CD4-positive, CD25-positive, alpha-beta regulatory T cell (primary cell): Measurements from ENCODE around the gene DTWD1. TPM values are rescaled to one million over a fixed set of nuclear protein-coding genes. Genes with fewer than 3 reads are reported as not detected.

ENCODE experiments used
- ATAC-seq, 2 donors: fragments of 150-1000 bp; cut with Tn5 transposase; one replicate each; pipeline ENCODE4 v1.10.0; 2021; ENCODE audit warnings: low read depth in 2 of 2, moderate number of reproducible peaks in 2 of 2, moderate library complexity in 1 of 2
- DNase-seq, 3 donors: peaks; one replicate each; pipeline versions ENCODE4 v3.0.0 to v3.0.0-alpha.2; 2012 to 2022; ENCODE audit warnings: mixed read lengths in 1 of 3
- H3K27ac ChIP-seq: one replicate; pipeline ENCODE4 v1.7.0; 2013; ENCODE audit warnings: mild to moderate bottlenecking, low read length; ENCODE audit not compliant: insufficient read depth, poor library complexity, severe bottlenecking
- H3K27me3 ChIP-seq: one replicate; pipeline ENCODE4 v1.7.0; 2013; ENCODE audit warnings: low read length; ENCODE audit not compliant: control insufficient read depth, insufficient read depth
- H3K36me3 ChIP-seq: one replicate; pipeline ENCODE4 v1.7.0; 2013; ENCODE audit warnings: mild to moderate bottlenecking, low read length, moderate library complexity; ENCODE audit not compliant: control insufficient read depth, insufficient read depth
- H3K4me1 ChIP-seq: 2 replicates; pipeline ENCODE4 v1.7.0; 2013; ENCODE audit warnings: mild to moderate bottlenecking, low read length; ENCODE audit not compliant: insufficient read depth, control insufficient read depth, poor library complexity, severe bottlenecking
- H3K4me3 ChIP-seq: one replicate; pipeline ENCODE4 v1.7.0; 2013; ENCODE audit warnings: low read depth, mild to moderate bottlenecking, low read length, moderate library complexity
- H3K9me3 ChIP-seq, 2 experiments: 1 replicate in 1 of 2; 2 replicates in 1 of 2; pipeline ENCODE4 v1.7.0; 2013; ENCODE audit warnings: low read length in 2 of 2, mild to moderate bottlenecking in 1 of 2, moderate library complexity in 1 of 2; ENCODE audit not compliant: control insufficient read depth in 2 of 2
- H3K27ac Mint-ChIP-seq, 3 donors: one replicate each; pipeline ENCODE4 v1.8.0; 2020 to 2022; ENCODE audit warnings: mild to moderate bottlenecking in 3 of 3, mixed read lengths in 3 of 3, moderate library complexity in 2 of 3
- H3K27me3 Mint-ChIP-seq: one replicate; pipeline ENCODE4 v1.8.0; 2022; ENCODE audit warnings: mild to moderate bottlenecking, mixed read lengths
- H3K36me3 Mint-ChIP-seq: one replicate; pipeline ENCODE4 v1.8.0; 2020; ENCODE audit warnings: mixed read lengths
- H3K4me1 Mint-ChIP-seq, 4 donors: one replicate each; pipeline ENCODE4 v1.8.0; 2020 to 2022; ENCODE audit warnings: mixed read lengths in 4 of 4, mild to moderate bottlenecking in 1 of 4
- H3K4me3 Mint-ChIP-seq, 4 donors: one replicate each; pipeline ENCODE4 v1.8.0; 2020 to 2022; ENCODE audit warnings: mild to moderate bottlenecking in 4 of 4, mixed read lengths in 4 of 4, moderate library complexity in 3 of 4
- H3K9me3 Mint-ChIP-seq, 7 donors: one replicate each; pipeline ENCODE4 v1.8.0; 2020 to 2022; ENCODE audit warnings: mixed read lengths in 7 of 7, mild to moderate bottlenecking in 3 of 7, moderate library complexity in 2 of 7
- polyA plus RNA-seq, 4 donors: library from polyadenylated mRNA; unstranded; fragments of 300-500 nt; fragmentation: Illumina TruSeq; gene quantifications; one replicate each; pipeline ENCODE4 v1.2.3, GENCODE V29; 2021
- total RNA-seq: library from RNA; stranded (reverse); gene quantifications from one replicate; pipeline ENCODE4 v1.2.3, GENCODE V29; 2022

Gene DTWD1
- total and polyA plus RNA-seq, 5 donors from 2014 or later, result 11.2 to 23.9 (median 18.6) TPM

- H3K9me3 Mint-ChIP-seq, result peaks cover 0 to 8% (median 0%) of the 10 kb centered on the region in 7 donors
- no peak overlapping the region for H3K27ac Mint-ChIP-seq
- H3K36me3 Mint-ChIP-seq, result no peaks in the 10 kb centered on the region
- ATAC-seq (no peak), DNase-seq (no peak)
- Histone ChIP-seq H3K27me3 (peaks cover 6% of the 10 kb centered on the region), H3K36me3 (no peaks in the 10 kb centered on the region), H3K4me3 (no peak overlapping the region), H3K27ac (no peak overlapping the region), H3K9me3 (no peaks in the 10 kb centered on the region), H3K4me1 (no peaks in the 10 kb centered on the region)
- no peaks in the 10 kb centered on the region for H3K4me1 Mint-ChIP-seq
- peaks cover 36% of the 10 kb centered on the region for H3K27me3 Mint-ChIP-seq
- no peak overlapping the region for H3K4me3 Mint-ChIP-seq
Observed at GRCh38 chr15:49673861-49674260, 53.0 kb downstream of the DTWD1 start.

GRCh38 chr15:49674370-49674769 is 53.5 kb downstream of the DTWD1 start:
- no peaks in the 10 kb centered on the region for H3K4me1 ChIP-seq
- Mint-ChIP-seq H3K27me3 (peaks cover 36% of the 10 kb centered on the region), H3K4me1 (no peaks in the 10 kb centered on the region), H3K9me3 (peaks cover 0 to 8% (median 0%) of the 10 kb centered on the region in 7 donors), H3K27ac (no peak overlapping the region), H3K4me3 (no peak overlapping the region), H3K36me3 (no peaks in the 10 kb centered on the region)
- H3K9me3 ChIP-seq, result no peaks in the 10 kb centered on the region
- no peaks in the 10 kb centered on the region for H3K36me3 ChIP-seq
- H3K4me3 ChIP-seq, result no peak overlapping the region
- DNase-seq (no peak), ATAC-seq (no peak)
- no peak overlapping the region for H3K27ac ChIP-seq
- H3K27me3 ChIP-seq, result peaks cover 6% of the 10 kb centered on the region

- Histone ChIP-seq H3K9me3 (no peaks in the 10 kb centered on the region), H3K27ac (no peak overlapping the region), H3K4me3 (no peak overlapping the region), H3K36me3 (no peaks in the 10 kb centered on the region), H3K27me3 (peaks cover 9% of the 10 kb centered on the region), H3K4me1 (no peaks in the 10 kb centered on the region)
- ATAC-seq (no peak), DNase-seq (no peak)
- no peak overlapping the region for H3K4me3 Mint-ChIP-seq
- no peaks in the 10 kb centered on the region for H3K36me3 Mint-ChIP-seq
- H3K27me3 Mint-ChIP-seq, result peaks cover 32% of the 10 kb centered on the region
- no peak overlapping the region for H3K27ac Mint-ChIP-seq
- peaks cover 0 to 8% (median 0%) of the 10 kb centered on the region in 7 donors for H3K9me3 Mint-ChIP-seq
- no peaks in the 10 kb centered on the region for H3K4me1 Mint-ChIP-seq
Observed at GRCh38 chr15:49675041-49675440, 54.2 kb downstream of the DTWD1 start.

- ATAC-seq, result no peak
- no peaks in the 10 kb centered on the region for H3K4me1 ChIP-seq
- peaks cover 0 to 8% (median 0%) of the 10 kb centered on the region in 7 donors for H3K9me3 Mint-ChIP-seq
- no peaks in the 10 kb centered on the region for H3K9me3 ChIP-seq
- no peak for DNase-seq
- peaks cover 5% of the 10 kb centered on the region for H3K27me3 ChIP-seq
- no peak overlapping the region for H3K27ac Mint-ChIP-seq
- H3K36me3 Mint-ChIP-seq, result no peaks in the 10 kb centered on the region
- no peaks in the 10 kb centered on the region for H3K36me3 ChIP-seq
- peaks cover 20% of the 10 kb centered on the region for H3K27me3 Mint-ChIP-seq
- H3K4me1 Mint-ChIP-seq, result no peaks in the 10 kb centered on the region
- H3K27ac ChIP-seq, result no peak overlapping the region
- H3K4me3 ChIP-seq, result no peak overlapping the region
- no peak overlapping the region for H3K4me3 Mint-ChIP-seq
Observed at GRCh38 chr15:49678655-49679054, 57.8 kb downstream of the DTWD1 start.

GRCh38 chr15:49686599-49686998 is 65.8 kb downstream of the DTWD1 start:
- no peak for ATAC-seq
- Histone ChIP-seq H3K4me3 (no peak overlapping the region), H3K27ac (no peak overlapping the region), H3K36me3 (no peaks in the 10 kb centered on the region), H3K9me3 (no peaks in the 10 kb centered on the region), H3K4me1 (no peaks in the 10 kb centered on the region), H3K27me3 (no peaks in the 10 kb centered on the region)
- H3K36me3 Mint-ChIP-seq, result no peaks in the 10 kb centered on the region
- peaks cover 0 to 4% (median 0%) of the 10 kb centered on the region in 7 donors for H3K9me3 Mint-ChIP-seq
- peaks cover 10% of the 10 kb centered on the region for H3K27me3 Mint-ChIP-seq
- H3K27ac Mint-ChIP-seq, result no peak overlapping the region
- DNase-seq, result no peak
- H3K4me3 Mint-ChIP-seq, result no peak overlapping the region
- no peaks in the 10 kb centered on the region for H3K4me1 Mint-ChIP-seq

- Mint-ChIP-seq H3K27ac (no peak overlapping the region), H3K4me1 (no peaks in the 10 kb centered on the region), H3K9me3 (peaks cover 0 to 5% (median 0%) of the 10 kb centered on the region in 7 donors), H3K4me3 (no peak overlapping the region), H3K27me3 (peaks cover 10% of the 10 kb centered on the region), H3K36me3 (no peaks in the 10 kb centered on the region)
- H3K27me3 ChIP-seq, result no peaks in the 10 kb centered on the region
- DNase-seq, result no peak
- no peak for ATAC-seq
- H3K9me3 ChIP-seq, result no peaks in the 10 kb centered on the region
- H3K4me1 ChIP-seq, result no peaks in the 10 kb centered on the region
- no peak overlapping the region for H3K27ac ChIP-seq
- no peaks in the 10 kb centered on the region for H3K36me3 ChIP-seq
- H3K4me3 ChIP-seq, result no peak overlapping the region
Observed at GRCh38 chr15:49688135-49688790, 67.4 kb downstream of the DTWD1 start.

- Mint-ChIP-seq H3K36me3 (no peaks in the 10 kb centered on the region), H3K27ac (no peak overlapping the region), H3K27me3 (peaks cover 10% of the 10 kb centered on the region), H3K9me3 (peaks cover 0 to 1% (median 0%) of the 10 kb centered on the region in 7 donors), H3K4me3 (no peak overlapping the region), H3K4me1 (no peaks in the 10 kb centered on the region)
- Histone ChIP-seq H3K4me1 (no peaks in the 10 kb centered on the region), H3K27ac (no peak overlapping the region), H3K27me3 (no peaks in the 10 kb centered on the region), H3K9me3 (no peaks in the 10 kb centered on the region), H3K4me3 (no peak overlapping the region), H3K36me3 (no peaks in the 10 kb centered on the region)
- DNase-seq, result no peak
- ATAC-seq, result no peak
Observed at GRCh38 chr15:49692514-49693090, 71.8 kb downstream of the DTWD1 start.

GRCh38 chr15:49693498-49693897 is 72.7 kb downstream of the DTWD1 start:
- Mint-ChIP-seq H3K27me3 (peaks cover 10% of the 10 kb centered on the region), H3K4me3 (no peak overlapping the region), H3K4me1 (no peaks in the 10 kb centered on the region), H3K9me3 (peaks cover 0 to 1% (median 0%) of the 10 kb centered on the region in 7 donors), H3K36me3 (no peaks in the 10 kb centered on the region), H3K27ac (no peak overlapping the region)
- Histone ChIP-seq H3K4me3 (no peak overlapping the region), H3K27me3 (no peaks in the 10 kb centered on the region), H3K27ac (no peak overlapping the region), H3K4me1 (no peaks in the 10 kb centered on the region), H3K9me3 (no peaks in the 10 kb centered on the region), H3K36me3 (no peaks in the 10 kb centered on the region)
- ATAC-seq, result no peak
- DNase-seq, result no peak
